HG03159 (cell line): ENCODE data around the gene UBP1.
"Not testable (repeated sequence)": the region's sequence is repeated elsewhere in the genome, so short reads cannot be mapped to it uniquely, and the experiment has no call there.

Source experiments
- ATAC-seq: cut with Tn5 transposase; IDR thresholded peaks from one replicate; pipeline ENCODE4 v1.9.1; 2021; ENCODE audit warnings: mild to moderate bottlenecking, moderate library complexity; ENCODE audit not compliant: unreplicated experiment

UBP1 gene

DNA sequence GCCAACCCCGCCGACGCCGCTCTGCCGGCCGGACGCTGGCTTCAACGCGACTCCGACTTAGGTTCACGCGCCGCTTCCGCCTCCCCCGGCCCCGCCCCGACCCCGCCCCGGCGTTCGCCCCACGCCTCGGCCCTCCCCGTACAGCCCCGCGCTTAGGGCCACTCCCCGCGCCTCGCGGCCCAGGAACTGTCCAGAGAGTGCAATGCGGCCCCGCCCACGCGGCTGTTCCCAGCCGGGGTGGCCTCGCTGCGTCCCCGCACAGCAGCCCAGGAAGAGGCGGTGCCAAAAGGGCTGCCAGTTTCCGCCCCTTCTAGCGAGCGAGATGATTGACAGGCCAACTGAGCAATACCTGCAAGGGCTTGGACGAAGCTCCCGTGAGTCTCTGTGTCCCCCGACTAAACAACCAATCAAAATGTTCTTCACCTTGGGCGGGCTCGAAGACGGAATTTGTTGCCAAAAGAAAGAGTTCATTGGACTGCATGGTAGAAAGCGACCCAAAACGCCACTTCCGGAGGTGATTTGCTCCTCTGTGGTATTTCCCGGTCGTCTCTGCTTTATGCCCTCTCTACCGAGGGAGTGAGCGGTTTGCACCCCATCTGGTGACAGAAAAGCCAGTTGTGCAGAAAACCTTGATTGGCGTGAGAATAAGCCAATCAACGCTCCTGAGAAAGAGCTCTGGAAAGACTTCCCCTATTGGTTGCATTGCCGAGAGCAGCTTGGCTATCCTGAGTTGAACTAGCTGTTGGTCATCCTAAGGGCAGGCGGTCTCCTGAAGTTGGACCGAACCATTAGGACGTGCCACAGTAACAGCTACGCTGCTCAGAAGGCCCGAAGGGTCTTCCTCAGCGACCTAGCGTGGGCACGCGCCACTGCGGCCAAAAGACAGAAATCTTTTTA is at the start of gene UBP1:
Gene UBP1 (minus strand): TSS at position 78 of the 897 bp plus-strand sequence. CDS start 557 bp downstream, outside the sequence.
- ATAC-seq = peak; percentile 89

DNA sequence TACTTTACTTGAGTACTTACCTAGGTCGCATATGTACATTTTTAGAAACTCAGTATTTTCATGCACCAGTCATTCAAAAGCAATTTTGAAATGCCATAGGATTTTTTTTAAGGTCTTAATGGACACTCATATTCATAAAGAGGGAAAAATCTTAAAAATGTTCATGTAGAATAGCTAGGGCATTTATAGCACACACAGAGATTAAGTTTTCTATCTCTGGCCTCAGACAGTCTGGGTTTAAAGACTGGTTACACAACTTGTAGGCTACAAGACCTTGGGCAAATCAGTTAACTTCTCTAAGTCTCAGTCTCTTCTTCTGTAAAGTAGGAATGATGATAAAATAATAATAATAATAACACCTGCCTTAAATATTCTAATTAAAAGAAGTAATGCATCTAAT is 48.5 kb upstream of the UBP1 start:
- no peak for ATAC-seq

DNA sequence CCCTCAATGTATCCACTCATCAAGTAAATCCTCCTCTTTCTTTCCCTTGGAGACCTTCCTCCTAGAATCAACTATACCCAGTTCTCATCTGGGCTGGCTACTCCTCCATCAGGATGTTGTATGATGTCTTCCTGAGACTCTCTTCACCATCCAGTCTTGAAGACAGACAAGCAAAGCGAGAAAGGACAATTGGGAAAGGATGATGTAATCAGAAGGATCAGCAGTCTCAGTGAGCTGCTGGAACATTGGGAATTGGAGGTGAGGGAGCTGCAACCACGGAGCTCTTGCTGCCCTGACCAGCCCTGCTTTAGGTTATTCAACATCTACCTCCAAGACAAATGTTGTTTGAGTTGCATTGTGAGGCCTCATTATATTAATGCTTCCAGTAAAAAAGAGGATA is 48.0 kb upstream of the UBP1 start:
- no peak for ATAC-seq

- ATAC-seq = no peak
Observed at GRCh38 chr3:33482111-33482521, 41.9 kb upstream of the UBP1 start.

DNA sequence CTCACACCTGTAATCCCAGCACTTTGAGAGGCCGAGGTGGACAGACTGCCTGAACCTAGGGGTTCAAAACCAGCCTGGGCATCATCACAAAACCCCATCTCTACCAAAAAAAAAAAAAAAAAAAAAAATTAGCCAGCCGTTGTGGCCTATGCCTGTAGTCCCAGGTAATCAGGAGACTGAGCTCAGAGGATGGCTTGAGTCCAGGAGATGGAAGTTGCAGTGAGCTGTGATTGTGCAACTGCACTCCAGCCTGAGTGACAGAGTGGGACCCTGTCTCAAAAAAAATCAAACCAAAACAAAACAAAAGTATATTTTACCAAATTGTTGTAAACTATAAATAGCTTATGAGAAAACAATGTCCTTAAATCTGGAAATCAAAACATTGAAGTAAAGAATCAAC is 34.7 kb upstream of the UBP1 start:
- no peak for ATAC-seq

DNA sequence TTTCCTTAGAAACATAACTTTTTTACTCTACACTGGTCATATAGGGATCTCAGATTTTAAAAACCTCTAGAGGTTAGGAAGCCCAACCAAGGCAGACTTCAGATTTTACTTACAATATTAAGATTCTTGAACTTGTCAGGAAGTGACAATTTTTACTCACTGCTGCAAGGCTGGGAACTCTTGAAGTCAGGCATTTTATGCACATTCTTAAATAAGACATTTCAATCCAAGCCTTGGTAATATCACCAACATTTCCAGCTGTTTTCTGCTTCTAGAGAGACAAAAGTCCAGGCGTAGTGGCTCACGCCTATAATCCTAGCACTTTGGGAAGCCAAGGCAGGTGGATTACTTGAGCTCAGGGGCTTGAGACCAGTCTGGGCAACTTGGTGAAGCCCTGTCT is 33.6 kb upstream of the UBP1 start:
- ATAC-seq = no peak

GRCh38 chr3:33467786-33468185 is 27.6 kb upstream of the UBP1 start:
- no peak for ATAC-seq

GRCh38 chr3:33461097-33461496 is 20.9 kb upstream of the UBP1 start:
- no peak for ATAC-seq

DNA sequence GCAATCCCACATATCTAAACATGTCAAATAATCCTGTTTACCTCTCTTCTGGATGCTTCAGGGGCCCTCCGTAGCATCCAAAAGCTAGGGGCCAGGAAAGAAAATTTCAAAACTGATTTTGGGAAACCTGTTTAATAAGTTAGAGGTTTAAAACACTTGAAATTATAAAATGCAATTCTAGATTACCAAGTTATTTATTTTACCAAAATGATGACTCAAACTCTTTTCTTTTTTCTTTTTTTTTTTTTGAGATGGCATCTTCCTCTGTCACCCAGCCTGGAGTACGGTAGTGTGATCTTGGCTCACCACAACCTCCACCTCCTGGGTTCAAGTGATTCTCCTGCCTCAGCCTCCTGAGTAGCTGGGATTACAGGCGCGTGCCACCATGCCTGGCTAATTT is 19.4 kb upstream of the UBP1 start:
- ATAC-seq = not testable (repeated sequence)

DNA sequence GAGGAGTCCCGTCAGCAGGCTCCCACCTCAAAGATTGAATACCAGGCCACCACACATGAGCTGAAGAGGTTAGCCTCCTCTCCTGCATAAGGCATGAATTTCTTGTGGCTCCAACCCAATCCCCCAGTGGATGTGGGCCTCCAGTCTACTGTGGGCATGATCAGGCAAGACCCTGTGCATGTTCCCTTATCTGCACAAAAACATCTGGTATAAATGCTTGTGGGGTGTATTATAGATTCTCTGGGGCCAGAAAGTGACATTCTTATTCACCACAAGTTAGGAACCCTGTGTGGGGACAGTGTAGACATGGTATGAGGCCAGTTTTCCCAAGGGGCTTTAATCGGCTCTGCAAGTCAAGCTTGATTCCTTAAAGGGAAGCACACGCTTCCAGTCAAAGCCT is 18.2 kb upstream of the UBP1 start:
- ATAC-seq = no peak

DNA sequence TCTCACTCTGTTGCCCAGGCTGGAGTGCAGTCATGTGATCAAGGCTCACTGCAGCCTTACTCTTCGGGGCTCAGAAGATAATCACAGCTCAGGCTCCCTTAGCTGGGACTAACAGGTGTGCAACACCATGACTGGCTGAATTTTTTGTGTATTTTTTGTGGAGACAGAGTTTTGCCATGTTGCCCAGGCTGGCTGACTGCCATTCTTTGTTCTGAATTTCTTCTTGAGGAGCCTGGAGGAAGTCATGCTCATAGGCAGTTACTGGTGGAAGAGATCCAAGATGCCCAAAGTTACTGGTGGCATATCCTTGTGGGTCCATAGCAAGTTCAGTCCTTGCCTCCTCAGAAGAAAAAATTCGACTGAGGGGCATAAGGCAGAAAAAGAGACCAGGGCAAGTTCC is 16.6 kb upstream of the UBP1 start:
- no peak for ATAC-seq

DNA sequence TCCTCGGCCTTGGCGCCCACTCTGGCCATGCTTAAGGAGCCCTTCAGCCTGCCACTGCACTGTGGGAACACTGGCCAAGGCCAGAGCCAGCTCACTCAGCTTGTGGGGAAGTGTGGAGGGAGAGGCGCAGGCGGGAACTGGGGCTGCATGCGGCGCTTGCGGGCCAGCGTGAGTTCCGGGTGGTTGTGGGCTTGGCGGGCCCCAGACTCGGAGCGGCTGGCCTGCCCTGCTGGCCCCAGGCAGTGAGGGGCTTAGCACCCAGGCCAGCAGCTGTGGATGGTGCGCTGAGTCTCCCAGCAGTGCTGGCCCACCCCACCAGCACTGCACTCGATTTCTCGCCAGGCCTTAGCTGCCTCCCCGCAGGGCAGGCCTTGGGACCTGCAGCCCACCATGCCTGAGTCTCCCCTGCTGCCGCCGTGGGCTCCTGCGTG is 13.1 kb upstream of the UBP1 start:
- ATAC-seq = no peak

DNA sequence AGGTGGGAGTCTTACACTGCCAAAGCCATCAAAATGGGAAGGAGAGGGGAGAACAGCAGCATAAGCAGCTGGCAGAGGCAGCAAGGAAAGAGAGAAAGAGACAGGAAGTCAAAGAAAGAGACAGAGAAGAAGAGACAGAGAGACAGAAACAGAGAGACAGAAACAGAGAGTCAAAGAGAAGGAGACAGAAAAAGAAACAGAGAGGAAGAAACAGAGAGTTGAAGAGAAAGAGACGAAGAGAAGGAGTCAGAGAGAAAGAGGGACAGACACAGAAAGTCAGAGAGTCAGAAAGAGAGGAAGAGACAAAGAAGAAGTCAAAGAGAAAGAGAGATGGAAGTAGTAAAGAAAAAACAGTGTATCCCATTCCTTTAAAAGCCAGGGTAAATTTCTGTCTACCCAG is 11.8 kb upstream of the UBP1 start:
- ATAC-seq = not testable (repeated sequence)

DNA sequence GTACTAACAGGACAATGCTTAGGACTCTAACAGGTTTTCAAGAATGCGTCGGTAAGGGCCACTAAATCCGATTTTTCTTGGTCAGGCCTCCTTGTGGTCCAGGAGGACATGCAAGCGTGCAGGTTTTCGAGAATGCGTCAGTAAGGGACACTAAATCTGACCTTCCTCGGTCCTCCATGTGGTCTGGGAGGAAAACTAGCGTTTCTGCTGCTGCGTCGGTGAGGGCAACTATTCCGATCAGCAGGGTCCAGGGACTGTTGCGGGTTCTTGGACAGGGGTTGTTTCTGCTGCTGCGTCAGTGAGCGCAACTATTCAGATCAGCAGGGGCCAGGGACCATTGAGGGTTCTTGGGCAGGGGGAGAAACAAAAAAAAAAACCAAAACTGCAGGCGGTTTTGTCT is 7.8 kb upstream of the UBP1 start:
- ATAC-seq = no peak

- ATAC-seq = not testable (repeated sequence)
Observed at GRCh38 chr3:33447256-33447625, 7.0 kb upstream of the UBP1 start.

DNA sequence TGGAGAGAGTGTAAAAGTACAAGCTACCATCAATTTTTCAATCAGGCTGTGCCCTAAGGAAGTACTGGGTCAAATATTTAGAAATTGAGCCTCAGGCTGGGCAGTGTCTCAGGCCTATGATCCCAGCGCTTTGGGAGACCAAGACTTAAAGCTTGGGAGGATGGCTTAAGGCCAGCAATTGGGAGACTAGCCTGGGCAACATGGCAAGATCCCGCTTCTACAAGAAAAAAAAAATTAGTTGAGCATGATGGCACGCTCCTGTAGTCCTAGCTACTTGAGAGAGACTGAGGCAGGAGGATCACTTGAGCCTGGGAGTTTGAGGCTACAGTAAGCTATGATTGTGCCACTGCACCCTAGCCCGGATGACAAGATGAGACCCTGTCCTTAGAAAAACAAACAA is 2.0 kb upstream of the UBP1 start:
- ATAC-seq = no peak

DNA sequence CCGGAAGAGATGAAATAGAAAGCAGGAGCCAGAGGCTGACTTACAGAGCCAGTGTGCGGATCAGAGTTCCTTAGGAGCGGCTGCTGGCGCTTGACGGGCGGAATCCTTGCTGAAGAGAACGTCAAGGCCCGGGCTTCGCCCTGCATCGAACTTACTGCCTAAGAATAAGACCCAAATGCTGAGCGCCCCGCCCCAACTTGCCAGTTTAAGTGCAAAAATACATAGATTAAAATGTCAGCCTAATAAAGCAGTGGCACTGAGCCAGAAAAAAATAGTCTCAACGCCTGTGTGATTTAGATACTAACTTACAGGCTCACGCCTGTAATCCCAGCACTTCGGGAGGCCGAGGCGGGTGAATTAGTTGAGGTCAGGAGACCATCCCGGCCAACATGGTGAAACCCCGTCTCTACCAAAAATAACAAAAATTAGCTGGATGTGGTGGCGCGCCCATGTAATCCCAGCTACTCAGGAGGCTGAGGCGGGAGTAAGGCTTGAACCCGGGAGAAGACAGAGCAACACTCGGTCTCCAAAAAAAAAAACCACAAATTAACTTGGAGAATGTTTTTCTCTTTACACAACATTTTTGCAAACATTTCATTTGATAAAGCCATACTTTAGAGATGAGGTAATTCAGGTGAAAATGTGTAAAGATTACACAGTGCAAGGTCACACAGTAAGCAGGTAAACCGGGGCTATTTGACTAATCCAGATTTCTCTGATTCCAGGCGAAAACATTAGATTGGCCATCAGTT is 1.2 kb upstream of the UBP1 start:
- peak; percentile 7 for ATAC-seq

DNA sequence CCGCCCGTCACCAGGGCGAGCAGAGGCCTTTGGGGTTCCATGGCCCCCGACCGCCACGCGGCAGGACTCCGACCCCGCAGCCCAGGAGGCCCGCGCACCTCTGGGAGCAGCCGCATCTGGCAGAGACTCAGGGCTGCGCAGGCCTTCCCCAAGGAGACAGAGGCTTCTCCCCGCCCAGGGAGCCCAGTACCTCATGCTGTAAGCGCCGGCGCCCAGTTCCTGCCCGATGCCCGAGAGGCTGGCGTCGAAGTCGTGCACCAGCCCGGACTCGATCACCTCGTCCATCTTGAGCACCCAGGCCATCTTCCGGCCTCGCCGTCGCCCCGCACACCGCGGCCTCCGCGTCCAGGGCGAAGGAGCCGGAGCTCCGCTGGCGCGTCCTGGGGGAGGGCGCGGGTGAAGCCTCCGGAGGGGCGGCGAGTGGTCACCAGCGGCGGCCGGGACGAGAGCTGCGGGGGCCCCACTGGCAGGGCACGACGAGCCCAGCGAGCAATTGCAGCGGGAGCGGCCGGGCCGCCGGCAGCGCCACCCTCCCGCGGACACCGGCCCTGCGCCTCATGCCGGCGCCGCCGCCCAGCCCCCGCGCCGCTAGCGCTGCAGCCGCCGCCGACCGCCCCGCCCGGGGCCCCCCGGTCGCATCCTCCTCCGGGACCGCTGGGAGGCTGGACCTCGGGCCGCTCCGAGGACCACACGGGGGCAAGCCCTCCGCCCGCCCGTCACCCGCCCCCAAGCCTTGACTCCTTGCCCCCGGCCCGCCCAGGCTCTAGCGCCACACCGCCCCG is 468 bp downstream of the UBP1 start:
- ATAC-seq = peak; percentile 19

- no peak for ATAC-seq
Observed at GRCh38 chr3:33438881-33439545, 1.2 kb downstream of the UBP1 start.

DNA sequence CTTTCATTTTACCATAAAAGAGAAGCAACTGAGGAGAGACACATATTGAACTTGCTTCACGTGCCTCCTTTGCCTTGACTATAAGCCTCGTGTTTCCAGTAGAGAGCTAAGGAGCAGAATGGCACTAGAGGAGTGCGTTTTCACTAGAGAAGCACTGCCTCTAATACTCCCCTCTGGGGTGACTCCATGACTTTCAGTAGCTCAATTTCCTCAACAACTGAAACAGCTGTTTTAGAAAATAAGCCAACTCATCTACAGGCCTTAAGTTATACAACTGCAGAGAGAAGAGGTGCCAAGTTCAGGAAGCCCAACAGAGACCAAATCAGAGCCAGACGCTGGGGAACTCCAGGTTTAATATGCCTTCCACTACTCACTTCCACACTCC is 1.9 kb downstream of the UBP1 start:
- no peak for ATAC-seq
